ENCODE data around the gene GBP7. TPM values are rescaled to one million over a fixed set of nuclear protein-coding genes. Genes with fewer than 3 reads are reported as not detected.

Gene GBP7
- total RNA-seq, 4 donors from 2014 or later: not detected

GRCh38 chr1:89089962-89090361, 85.8 kb downstream of the GBP7 start:
- Histone ChIP-seq H3K4me3 (no peak overlapping the region), H3K4me1 (no peaks in the 10 kb centered on the region), H3K36me3 (no peaks in the 10 kb centered on the region), H3K27me3 (no peaks in the 10 kb centered on the region), H3K27ac (no peak overlapping the region), H3K9me3 (no peaks in the 10 kb centered on the region)
- TF ChIP-seq POLR2A (IDR thresholded peaks at IDR 0.05) (no peak), CTCF (IDR thresholded peaks at IDR 0.05) (no peak)
- no peak for DNase-seq

DNA sequence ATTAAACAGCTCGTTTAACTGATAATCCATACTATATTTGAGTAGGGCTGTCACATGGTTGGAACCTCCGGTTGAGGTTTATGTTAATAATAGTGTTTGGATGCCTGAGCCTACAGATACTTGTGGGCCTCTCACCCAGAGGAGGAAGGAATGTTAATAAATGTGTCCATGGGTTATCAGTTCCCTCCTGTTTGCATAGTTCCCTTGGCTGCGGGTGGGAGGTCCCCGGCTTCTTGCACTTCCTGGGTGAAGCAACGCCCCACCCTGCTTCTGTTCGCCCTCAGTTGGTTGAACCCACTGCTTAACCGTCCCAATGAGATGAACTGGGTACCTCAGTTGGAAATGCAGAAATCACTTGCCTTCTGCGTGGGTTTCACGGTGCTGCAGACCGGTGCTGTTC, 87.2 kb downstream of the GBP7 start:
- Histone ChIP-seq H3K36me3 (no peaks in the 10 kb centered on the region), H3K9me3 (no peaks in the 10 kb centered on the region), H3K27me3 (no peaks in the 10 kb centered on the region), H3K4me1 (no peaks in the 10 kb centered on the region), H3K27ac (no peak overlapping the region), H3K4me3 (no peak overlapping the region)
- TF ChIP-seq CTCF (IDR thresholded peaks at IDR 0.05) (no peak), POLR2A (IDR thresholded peaks at IDR 0.05) (no peak)
- DNase-seq: peak in 1 of 3 donors; percentile 44

- Histone ChIP-seq H3K27me3 (no peaks in the 10 kb centered on the region), H3K4me1 (no peaks in the 10 kb centered on the region), H3K27ac (no peak overlapping the region), H3K9me3 (no peaks in the 10 kb centered on the region), H3K4me3 (no peak overlapping the region), H3K36me3 (no peaks in the 10 kb centered on the region)
- TF ChIP-seq POLR2A (IDR thresholded peaks at IDR 0.05): no peak
- no peak for TF ChIP-seq CTCF (IDR thresholded peaks at IDR 0.05)
- no peak for DNase-seq
These were observed 88.6 kb downstream of the GBP7 start for GRCh38 chr1:89087241-89087640.

DNA sequence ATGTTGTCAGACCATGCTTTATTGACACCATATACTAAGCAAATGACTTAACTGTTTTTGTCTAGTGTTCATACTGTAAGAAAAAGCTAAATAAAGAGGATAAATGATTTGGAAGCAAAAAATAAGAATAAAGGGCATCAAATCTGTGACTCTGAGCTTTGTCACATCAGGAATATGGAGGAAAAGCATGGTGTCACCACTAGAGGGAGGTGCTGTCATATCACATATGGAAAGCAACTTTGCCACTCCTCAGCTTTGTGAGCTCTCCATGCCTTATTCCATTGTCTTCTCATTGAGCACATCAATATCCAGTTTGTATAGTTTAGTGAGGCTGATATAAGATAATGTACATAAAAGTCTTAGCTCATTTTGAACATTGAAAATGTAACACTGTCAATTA, 90.0 kb downstream of the GBP7 start:
- H3K9me3 ChIP-seq: no peaks in the 10 kb centered on the region
- H3K4me3 ChIP-seq: no peak overlapping the region
- H3K4me1 ChIP-seq: no peaks in the 10 kb centered on the region
- peak in 5 of 6 experiments; percentile 39 to 78 (median 65) for TF ChIP-seq CTCF (IDR thresholded peaks at IDR 0.05)
- no peak for TF ChIP-seq POLR2A (IDR thresholded peaks at IDR 0.05)
- H3K27me3 ChIP-seq: no peaks in the 10 kb centered on the region
- peak in 2 of 3 donors; percentile 37 to 62 for DNase-seq
- H3K36me3 ChIP-seq: no peaks in the 10 kb centered on the region
- H3K27ac ChIP-seq: no peak overlapping the region

Other genes starting within 250 kb of the GBP7 start
- 10 to 100 TPM; 15.1 to 24.9 (median 20.9) TPM for gene KYAT3, start 183.4 kb downstream of the GBP7 start, total RNA-seq
- gene RBMXL1, start 183.4 kb downstream of the GBP7 start, total RNA-seq: 10 to 100 TPM in 1 of 4 donors, 1 to 10 TPM in 3; 8.3 to 12.4 (median 8.8) TPM
- gene GBP3, start 153.1 kb downstream of the GBP7 start, total RNA-seq: 100 to 1,000 TPM in 2 of 4 donors, 10 to 100 TPM in 2; 47.0 to 180 (median 90.0) TPM
- 10 to 100 TPM; 19.7 to 91.6 (median 26.9) TPM for gene GBP1, start 110.8 kb downstream of the GBP7 start, total RNA-seq
- 10 to 100 TPM; 52.7 to 86.6 (median 62.7) TPM for gene GBP2, start 49.9 kb downstream of the GBP7 start, total RNA-seq
- 10 to 100 TPM in 1 of 4 donors, 1 to 10 TPM in 3; 4.4 to 11.6 (median 5.8) TPM for gene GBP4, start 22.9 kb upstream of the GBP7 start, total RNA-seq
- 10 to 100 TPM in 1 of 4 donors, 1 to 10 TPM in 3; 1.6 to 14.0 (median 3.1) TPM for gene GBP5, start 96.9 kb upstream of the GBP7 start, total RNA-seq
- gene GBP6, start 188.1 kb upstream of the GBP7 start, total RNA-seq: not detected

Measured in Peyer's patch (tissue), 4 donors.